Bladder microvascular endothelial cell (primary cell): ENCODE results near the gene MAP3K8. TPM values are rescaled to one million over a fixed set of nuclear protein-coding genes. Genes with fewer than 3 reads are reported as not detected.

Experiments
- total RNA-seq: library from RNA; depleted of rRNA; stranded (reverse); fragments of >200 nt; gene quantifications from 2 replicates; pipeline ENCODE4 v1.2.3, GENCODE V29; 2014

The MAP3K8 gene
- total RNA-seq = 2.4 and 5.5 TPM in 2 replicates

GRCh38 chr10:30433730-30434272 lies at the start of gene MAP3K8:
MAP3K8 (plus strand) TSS chr10:30434184; CDS start chr10:30438939, 4,755 bp downstream.

Other genes with a start within 250 kb of the MAP3K8 start
- 6.2 and 13.3 TPM in 2 replicates for gene MTPAP, start 84.9 kb upstream of the MAP3K8 start, total RNA-seq
- not detected in 2 replicates for gene LYZL2, start 195.6 kb downstream of the MAP3K8 start, total RNA-seq